OCI-LY1 (cell line): ENCODE measurements around the gene MYO1D.

Source experiments
- H2AFZ ChIP-seq: fragments of 200-600 bp; sonication (generic), shearing (Covaris generic); 2 replicates; pipeline ENCODE4 v1.6.0; 2014; ENCODE audit warnings: antibody characterized with exemption, mild to moderate bottlenecking, low read length
- H3F3A ChIP-seq: fragments of 200-600 bp; sonication (generic), shearing (Covaris generic); 2 replicates; pipeline ENCODE4 v1.6.0; 2014; ENCODE audit warnings: mild to moderate bottlenecking, antibody characterized with exemption, low read length, moderate library complexity; ENCODE audit not compliant: insufficient read depth
- H3K27ac ChIP-seq: fragments of 200-600 bp; sonication (generic); 2 replicates; pipeline ENCODE4 v1.5.1; 2014; ENCODE audit warnings: low read length, mixed run types, mild to moderate bottlenecking, low read depth; ENCODE audit not compliant: poor library complexity, severe bottlenecking
- H3K27me3 ChIP-seq: fragments of 200-600 bp; sonication (generic); 2 replicates; pipeline ENCODE4 v1.6.0; 2014; ENCODE audit warnings: antibody characterized with exemption, mild to moderate bottlenecking, low read length, moderate library complexity; ENCODE audit not compliant: insufficient read depth
- H3K36me3 ChIP-seq: fragments of 200-600 bp; sonication (generic); 2 replicates; pipeline ENCODE4 v1.6.1; 2014; ENCODE audit warnings: mild to moderate bottlenecking, antibody characterized with exemption, low read length, moderate library complexity, mixed read lengths; ENCODE audit not compliant: insufficient read depth
- H3K4me1 ChIP-seq: fragments of 200-600 bp; sonication (generic); 2 replicates; pipeline ENCODE4 v1.5.1; 2014; ENCODE audit warnings: mild to moderate bottlenecking, low read length, moderate library complexity; ENCODE audit not compliant: insufficient read depth, severe bottlenecking
- H3K4me2 ChIP-seq: fragments of 200-600 bp; sonication (generic), shearing (Covaris generic); 2 replicates; pipeline ENCODE4 v1.6.1; 2014; ENCODE audit warnings: low read length
- H3K4me3 ChIP-seq: fragments of 200-600 bp; sonication (generic); 2 replicates; pipeline ENCODE4 v1.5.1; 2014; ENCODE audit warnings: low read length, low read depth, mild to moderate bottlenecking, mixed read lengths; ENCODE audit not compliant: poor library complexity, severe bottlenecking
- H3K79me2 ChIP-seq: fragments of 200-600 bp; shearing (Covaris generic); 2 replicates; pipeline ENCODE4 v1.6.1; 2016; ENCODE audit warnings: mixed run types, low read length, mixed read lengths; ENCODE audit not compliant: insufficient read depth
- H3K9ac ChIP-seq: fragments of 200-600 bp; sonication (generic), shearing (Covaris generic); 2 replicates; pipeline ENCODE4 v1.6.1; 2014; ENCODE audit warnings: mild to moderate bottlenecking, low read length, mixed read lengths
- H3K9me2 ChIP-seq: fragments of 200-600 bp; sonication (generic), shearing (Covaris generic); 2 replicates; pipeline ENCODE4 v1.6.1; 2014; ENCODE audit warnings: low read depth, mild to moderate bottlenecking, low read length, mixed read lengths
- H3K9me3 ChIP-seq: fragments of 200-600 bp; shearing (Covaris generic); 2 replicates; pipeline ENCODE4 v1.6.1; 2014; ENCODE audit warnings: low read length, mixed read lengths
- H4K20me1 ChIP-seq: fragments of 200-600 bp; sonication (generic), shearing (Covaris generic); 2 replicates; pipeline ENCODE4 v1.6.0; 2016; ENCODE audit warnings: mild to moderate bottlenecking, low read length; ENCODE audit not compliant: insufficient read depth
- CTCF ChIP-seq: fragments of 200-600 bp; sonication (generic), shearing (Covaris generic); IDR thresholded peaks from 2 replicates; pipeline ENCODE4 v1.5.1; 2017; ENCODE audit warnings: mild to moderate bottlenecking, antibody characterized with exemption, low read length, moderate library complexity, mixed read lengths
- EZH2 ChIP-seq: fragments of 200-600 bp; sonication (generic), shearing (Covaris generic); IDR thresholded peaks from 2 replicates; pipeline ENCODE4 v1.8.0; 2017; ENCODE audit warnings: borderline replicate concordance, mixed run types, mild to moderate bottlenecking, antibody characterized with exemption, low read length, moderate library complexity, mixed read lengths

The MYO1D gene

GRCh38 chr17:32449963-32450362, 427.0 kb downstream of the MYO1D start:
- no peak overlapping the region for H3K4me3 ChIP-seq
- 0 out of 2 replicates have a peak, but pooled peaks cover 3% of the 10 kb centered on the region for H4K20me1 ChIP-seq
- no peak overlapping the region for H3K4me2 ChIP-seq
- H3K27ac ChIP-seq, result no peak overlapping the region
- H3F3A ChIP-seq, result no peaks in the 10 kb centered on the region
- H3K9me2 ChIP-seq, result no peaks in the 10 kb centered on the region
- peaks cover 19% of the 10 kb centered on the region for H3K4me1 ChIP-seq
- no peak overlapping the region for H3K9ac ChIP-seq
- no peaks in the 10 kb centered on the region for H3K27me3 ChIP-seq
- H2AFZ ChIP-seq, result no peak overlapping the region
- peaks cover 88% of the 10 kb centered on the region for H3K36me3 ChIP-seq
- H3K9me3 ChIP-seq, result no peaks in the 10 kb centered on the region
- H3K79me2 ChIP-seq, result peaks cover 64% of the 10 kb centered on the region
- TF ChIP-seq EZH2 (no peak), CTCF (no peak)

- Histone ChIP-seq H3K9ac (no peak overlapping the region; the same call in 1 of the 2 replicates), H3F3A (no peaks in the 10 kb centered on the region), H3K79me2 (peaks cover 50% of the 10 kb centered on the region), H3K4me1 (peaks cover 23% of the 10 kb centered on the region), H3K4me2 (no peak overlapping the region; the same call in 1 of the 2 replicates), H3K9me3 (no peaks in the 10 kb centered on the region), H3K27me3 (no peaks in the 10 kb centered on the region), H3K36me3 (peaks cover 58% of the 10 kb centered on the region), H3K27ac (no peak overlapping the region), H3K9me2 (no peaks in the 10 kb centered on the region), H3K4me3 (no peak overlapping the region), H2AFZ (no peak overlapping the region), H4K20me1 (no peaks in the 10 kb centered on the region)
- no peak for TF ChIP-seq CTCF
- no peak for TF ChIP-seq EZH2
Observed at GRCh38 chr17:32446949-32447348, 430.0 kb downstream of the MYO1D start.

GRCh38 chr17:32445971-32446370, 431.0 kb downstream of the MYO1D start:
- Histone ChIP-seq H3K9me2 (no peaks in the 10 kb centered on the region), H4K20me1 (no peaks in the 10 kb centered on the region), H3K4me3 (peak overlapping the region; percentile 99), H3K9me3 (no peaks in the 10 kb centered on the region), H3K27ac (no peak overlapping the region), H3K4me1 (peaks cover 23% of the 10 kb centered on the region), H3K9ac (peak overlapping the region; percentile 97), H2AFZ (no peak overlapping the region), H3K36me3 (peaks cover 48% of the 10 kb centered on the region), H3F3A (no peaks in the 10 kb centered on the region), H3K4me2 (peak overlapping the region; percentile 77), H3K79me2 (peaks cover 46% of the 10 kb centered on the region), H3K27me3 (no peaks in the 10 kb centered on the region)
- TF ChIP-seq CTCF, result no peak
- no peak for TF ChIP-seq EZH2
